KG1 (cell line): ENCODE data around the gene RASSF8.
A peak's percentile ranks its signal among the peaks of the same experiment; 100 is the strongest.

Experiments used
- DNase-seq: peaks from one replicate; lab custom pipeline; 2025; lab: John Stamatoyannopoulos, UW

The RASSF8 gene, protein sequence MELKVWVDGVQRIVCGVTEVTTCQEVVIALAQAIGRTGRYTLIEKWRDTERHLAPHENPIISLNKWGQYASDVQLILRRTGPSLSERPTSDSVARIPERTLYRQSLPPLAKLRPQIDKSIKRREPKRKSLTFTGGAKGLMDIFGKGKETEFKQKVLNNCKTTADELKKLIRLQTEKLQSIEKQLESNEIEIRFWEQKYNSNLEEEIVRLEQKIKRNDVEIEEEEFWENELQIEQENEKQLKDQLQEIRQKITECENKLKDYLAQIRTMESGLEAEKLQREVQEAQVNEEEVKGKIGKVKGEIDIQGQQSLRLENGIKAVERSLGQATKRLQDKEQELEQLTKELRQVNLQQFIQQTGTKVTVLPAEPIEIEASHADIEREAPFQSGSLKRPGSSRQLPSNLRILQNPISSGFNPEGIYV

DNA sequence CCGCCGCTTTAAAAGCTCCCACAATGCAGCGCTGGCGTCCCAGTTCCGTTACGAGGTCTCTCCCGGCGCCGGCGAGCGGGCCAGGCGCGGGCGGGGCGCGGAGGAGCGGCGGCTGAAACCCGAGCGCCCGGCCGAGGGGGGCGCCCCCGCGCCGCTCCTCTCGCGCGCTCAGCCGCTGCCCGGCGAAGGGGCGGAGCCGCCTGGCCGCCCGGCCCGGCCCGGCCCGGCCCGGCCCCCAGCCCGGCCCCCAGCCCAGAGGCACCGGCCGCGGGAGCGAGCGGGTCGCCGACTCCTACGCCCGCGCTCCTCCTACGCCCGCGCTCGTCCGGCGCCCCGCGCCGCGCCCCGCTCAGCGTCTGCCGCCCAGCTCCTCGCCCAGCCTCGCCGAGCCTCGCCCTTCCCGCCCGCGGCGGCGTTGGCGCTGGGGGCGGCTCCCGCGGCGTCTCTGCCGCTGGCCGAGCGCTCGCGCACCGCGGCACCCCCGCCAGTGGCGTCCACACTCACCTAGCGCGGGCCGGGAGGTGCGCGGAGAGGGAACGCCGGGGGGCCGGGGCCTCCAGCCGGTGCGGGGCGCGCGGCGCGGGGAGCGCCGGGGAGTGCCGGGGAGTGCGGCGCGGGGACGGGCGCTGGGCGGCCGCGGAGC lies at the start of gene RASSF8:
Gene RASSF8, plus strand, starts transcription at position 255 of the 643 bp plus-strand sequence. CDS start 96,662 bp downstream, outside the sequence.
- no peak for DNase-seq

DNA sequence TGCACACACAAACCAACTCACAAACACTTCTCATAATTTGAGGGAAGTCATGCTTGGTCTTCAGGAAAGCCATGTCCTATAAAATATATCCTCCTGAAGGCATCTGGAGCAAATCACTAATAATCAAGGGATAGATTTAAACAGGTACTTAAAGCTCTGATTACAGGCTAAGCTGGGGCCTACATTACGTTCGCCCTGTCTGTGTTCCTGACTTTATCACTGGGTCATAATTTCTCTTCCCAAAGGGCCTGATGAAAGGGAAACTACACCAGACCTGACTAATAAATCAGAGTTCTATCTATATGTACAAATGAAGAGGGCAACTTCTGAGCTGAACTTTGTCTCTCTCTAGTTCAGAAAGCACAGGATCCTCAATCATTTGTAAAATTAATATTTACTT lies 43.9 kb upstream of the RASSF8 start:
- no peak for DNase-seq

DNA sequence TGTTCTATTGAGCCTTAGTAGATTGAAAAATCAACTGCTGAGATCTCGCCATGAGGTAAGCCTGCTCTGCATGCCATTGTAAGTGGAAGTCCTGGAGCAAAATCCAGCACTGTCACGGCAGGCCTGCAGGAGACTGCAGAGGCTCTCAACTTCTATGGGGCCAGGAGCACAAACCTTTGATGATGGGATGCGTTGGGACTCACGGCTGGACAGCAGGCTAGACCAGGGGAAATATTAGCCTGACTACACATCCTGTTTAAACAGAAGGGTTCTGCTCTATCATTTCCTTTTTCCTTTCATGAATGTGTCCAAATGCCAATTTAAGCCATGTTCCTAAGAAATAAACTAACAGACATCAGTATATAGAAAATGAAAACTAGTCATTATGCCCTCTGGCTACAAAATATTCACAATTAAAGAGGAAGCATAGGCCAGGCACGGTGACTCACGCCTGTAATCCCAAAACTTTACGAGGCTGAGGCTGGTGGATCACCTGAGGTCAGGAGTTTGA lies 33.9 kb upstream of the RASSF8 start:
- DNase-seq = no peak

DNA sequence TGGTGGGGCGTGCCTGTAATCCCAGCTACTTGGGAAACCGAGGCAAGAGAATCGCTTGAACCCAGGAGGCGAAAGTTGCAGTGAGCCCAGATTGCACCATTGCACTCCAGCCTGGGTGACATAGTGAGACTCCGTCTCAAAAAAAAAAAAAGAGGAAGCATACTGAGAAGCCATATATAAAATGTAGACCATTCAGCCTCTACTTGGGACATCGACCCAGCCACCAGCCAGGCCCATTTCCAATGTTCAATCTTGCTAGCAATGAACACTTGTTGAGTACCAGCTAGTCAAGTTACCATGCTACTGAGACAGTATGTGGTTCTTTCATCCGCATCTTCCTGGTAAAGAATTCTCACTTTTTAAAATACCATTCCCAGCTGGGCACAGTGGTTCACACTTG lies 33.4 kb upstream of the RASSF8 start:
- DNase-seq = no peak

DNA sequence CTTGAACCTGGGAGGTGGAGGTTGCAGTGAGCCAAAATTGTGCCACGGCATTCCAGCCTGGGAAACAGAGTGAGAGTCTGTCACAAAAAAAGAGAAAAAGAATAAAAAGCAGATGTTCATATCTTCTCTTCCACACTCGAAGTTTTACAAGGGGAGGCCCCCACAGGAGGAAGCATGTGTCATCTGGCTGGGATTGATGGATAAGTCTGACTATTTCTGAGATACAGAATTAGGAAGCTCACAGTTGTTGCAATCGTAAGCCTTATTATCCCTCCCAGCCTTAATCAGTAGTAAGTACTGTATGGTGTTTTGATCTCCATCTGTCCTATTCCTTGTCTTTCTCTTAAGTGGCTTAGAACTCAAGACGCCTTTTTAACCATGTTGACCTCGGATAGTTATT lies 31.9 kb upstream of the RASSF8 start:
- no peak for DNase-seq

DNA sequence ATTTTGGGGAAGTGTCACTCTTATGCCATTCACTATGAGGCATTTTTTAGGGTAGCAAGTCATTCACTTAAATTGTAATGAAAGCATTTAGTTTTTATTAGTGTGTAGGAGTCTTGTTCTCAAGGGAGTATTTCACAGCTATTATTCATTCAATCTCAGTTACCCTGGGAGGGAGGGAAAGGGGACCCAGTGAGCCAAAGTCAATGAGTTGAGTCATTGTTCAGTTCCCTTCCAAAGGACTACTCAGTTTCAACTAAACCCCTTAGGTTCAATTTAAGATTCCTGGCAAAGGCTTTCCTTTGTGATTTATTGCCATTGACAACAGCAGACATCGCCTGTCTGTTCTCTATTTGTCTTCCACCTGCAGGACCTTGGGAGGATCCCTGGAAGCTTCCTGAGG lies 29.3 kb upstream of the RASSF8 start:
- no peak for DNase-seq

DNA sequence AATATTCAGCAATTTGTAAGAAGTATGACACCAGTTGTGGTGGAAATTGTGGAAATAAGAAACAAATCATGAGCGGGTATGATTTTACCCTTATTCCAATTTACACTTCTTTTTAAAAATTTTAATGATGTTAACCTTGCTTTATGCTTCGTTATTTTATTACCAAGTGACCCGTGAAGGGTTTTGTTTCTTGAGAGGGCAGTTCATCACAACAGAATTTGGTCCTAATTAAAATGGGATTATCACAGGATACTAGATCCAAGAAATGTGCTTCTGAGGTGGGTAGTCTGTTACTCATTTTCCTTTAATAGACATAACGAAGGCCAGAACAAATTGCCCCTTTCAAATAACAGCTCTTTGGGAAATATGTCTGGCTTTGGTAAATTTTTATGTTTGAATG lies 25.5 kb upstream of the RASSF8 start:
- DNase-seq = no peak

DNA sequence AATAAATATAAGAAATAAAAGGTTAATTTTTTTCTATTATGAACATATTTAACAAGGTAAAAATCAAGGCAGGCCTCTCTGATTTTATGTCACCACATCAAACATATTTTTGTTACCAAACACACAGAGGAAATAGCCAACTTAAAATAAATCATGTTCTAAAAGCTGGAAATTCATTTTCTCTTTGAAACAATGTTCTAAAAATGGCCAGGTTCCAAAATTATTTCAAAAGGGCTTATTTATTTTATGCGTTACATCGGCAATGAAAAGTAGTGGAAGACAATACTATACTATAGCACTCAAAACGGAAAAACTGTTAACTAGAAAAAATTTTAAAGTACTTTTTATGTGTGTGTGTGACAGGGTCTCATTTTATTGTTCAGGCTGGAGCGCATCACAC lies 24.0 kb upstream of the RASSF8 start:
- no peak for DNase-seq

DNA sequence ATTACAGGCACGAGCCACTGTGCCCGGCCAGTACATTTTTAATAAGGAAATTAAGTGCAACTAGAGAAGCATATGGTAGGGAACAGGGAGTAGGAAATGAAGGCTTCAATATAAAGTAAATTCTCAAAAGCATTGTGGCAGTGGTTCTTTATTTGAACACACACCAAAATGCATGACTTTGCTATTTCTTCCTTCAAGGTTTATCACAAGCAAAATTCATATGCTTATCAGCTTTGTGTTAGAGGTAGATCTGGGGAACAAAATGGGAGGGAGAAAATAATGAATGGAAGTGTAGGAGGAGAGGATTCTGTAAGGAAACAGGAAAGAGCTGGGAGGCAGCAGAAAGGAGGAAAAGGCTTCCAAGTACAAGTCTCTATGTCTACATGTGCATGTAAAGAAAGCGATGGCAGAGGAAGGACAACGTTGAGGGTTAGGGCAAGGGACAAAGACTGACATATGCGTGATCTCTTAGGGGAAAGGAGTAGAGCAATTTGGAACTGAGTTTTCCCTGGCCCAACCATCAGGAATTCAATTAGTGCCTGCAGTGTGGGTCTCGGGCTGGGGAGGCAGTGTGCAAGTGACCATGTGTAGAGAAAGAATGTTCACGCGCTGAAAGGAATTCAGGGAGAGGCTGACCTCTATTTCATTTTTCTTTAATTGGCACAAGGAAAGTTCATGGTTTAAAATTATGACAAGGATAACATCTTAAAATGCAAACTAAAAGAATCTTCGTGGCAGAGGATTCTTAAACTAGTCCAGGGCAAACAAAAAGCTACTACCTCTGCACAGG lies 22.9 kb upstream of the RASSF8 start:
- no peak for DNase-seq

DNA sequence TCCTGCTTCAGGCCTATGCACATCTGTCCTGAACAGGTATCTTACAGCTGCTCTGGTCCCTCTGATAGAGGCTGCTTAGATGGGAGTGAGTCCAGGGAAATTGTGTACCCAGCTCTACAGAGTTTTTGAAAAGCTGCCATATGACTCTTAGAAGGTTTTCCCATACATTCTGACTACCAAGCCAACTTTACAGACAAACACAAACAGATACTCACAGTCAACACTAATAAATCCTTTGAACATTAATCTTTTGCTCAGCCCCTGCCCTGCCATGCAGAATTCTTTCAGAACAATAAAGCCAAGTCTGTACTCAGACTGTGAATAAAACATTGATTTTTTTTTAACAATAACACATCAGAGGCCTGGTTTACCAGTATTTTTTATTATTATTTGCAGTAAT lies 21.4 kb upstream of the RASSF8 start:
- DNase-seq = no peak

DNA sequence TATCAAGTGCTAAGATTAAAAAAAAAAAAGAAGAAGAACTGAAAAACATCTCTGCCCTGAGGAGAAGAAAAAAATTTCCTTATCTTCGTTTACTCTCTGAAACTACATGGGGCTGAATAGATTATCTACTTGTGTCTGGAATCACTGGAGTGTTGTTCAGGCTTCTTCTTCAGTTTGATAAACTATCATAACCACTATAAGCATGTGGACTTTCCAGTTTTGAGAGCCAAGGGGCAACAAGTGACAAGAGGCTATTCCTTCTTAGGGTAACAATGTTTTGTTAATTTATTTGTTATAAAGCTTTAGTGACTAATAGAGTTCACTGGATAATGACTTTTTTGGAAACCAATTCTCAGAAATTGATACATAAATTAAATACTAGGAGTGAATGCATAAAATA lies 19.9 kb upstream of the RASSF8 start:
- DNase-seq = no peak

DNA sequence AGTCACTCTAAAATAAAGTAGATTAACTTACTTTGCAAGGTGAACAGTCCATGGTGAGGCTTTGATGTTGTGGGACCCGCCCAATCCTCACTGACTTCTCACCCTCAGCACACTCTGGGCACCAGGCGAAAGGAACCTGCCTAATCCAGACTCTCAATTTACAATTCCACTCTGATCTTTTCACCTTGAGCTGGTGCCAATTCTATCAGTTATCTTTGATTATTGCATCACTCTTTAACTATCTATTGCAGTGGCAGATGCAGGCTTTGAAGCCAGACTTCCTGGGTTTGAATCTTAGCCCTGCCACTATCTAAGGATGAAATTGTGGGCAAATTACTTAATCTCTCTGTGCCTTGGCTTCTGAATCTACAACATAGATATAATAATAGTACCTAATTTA lies 18.9 kb upstream of the RASSF8 start:
- DNase-seq = no peak

DNA sequence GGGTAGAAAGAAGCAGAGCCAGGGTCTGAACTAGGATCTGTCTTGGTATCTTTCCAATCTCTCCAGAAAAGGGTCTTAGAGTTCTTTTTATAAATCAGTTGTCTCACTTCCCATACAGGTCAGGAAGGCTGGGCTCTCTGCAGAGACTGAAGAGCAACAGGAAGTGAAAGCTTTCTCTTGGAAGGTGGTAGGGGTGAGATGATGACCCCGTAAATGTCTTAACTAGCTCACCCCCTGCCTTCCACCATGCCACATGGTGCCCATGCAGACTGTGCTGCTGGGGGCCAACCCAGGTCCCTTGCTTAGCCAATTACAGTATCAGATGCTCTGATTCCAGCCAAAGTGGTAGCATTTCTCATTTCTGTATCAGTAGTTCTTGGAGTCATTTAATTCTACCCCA lies 17.6 kb upstream of the RASSF8 start:
- no peak for DNase-seq

DNA sequence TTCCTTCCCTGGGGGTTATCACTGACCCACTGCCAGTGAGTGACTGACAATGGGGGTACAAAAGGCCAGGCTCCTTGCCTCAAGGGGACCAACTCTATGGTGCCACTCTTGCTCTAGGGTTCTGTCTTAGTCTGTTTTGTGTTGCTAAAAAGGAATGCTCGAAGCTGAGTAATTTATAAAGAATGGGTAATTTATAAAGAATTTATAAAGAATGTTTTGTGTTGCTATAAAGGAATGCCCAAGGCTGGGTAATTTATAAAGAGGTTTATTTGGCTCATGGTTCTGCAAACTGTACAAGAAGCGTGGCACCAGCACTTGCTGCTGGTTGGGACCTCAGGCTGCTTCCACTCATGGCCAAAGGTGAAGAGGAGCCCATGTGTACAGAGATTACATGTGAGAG lies 15.8 kb upstream of the RASSF8 start:
- DNase-seq = no peak

DNA sequence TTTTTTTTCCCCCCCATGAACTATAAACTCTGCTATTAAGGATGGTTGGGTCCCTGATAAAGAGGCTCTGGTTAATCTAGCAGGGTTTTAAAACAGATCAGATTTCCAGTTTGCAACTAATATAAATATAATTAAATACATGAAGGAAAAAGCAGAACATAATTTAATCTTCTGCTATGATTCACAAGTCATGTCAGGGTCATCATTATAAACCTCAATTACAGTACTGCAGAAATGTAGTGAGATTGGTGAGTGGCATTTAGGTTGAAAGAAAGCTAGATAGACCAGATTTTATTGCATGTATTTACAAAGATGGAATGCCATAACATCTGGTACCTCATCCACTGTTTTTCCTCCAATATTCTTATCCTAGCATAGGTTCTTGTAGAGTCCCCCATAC lies 14.5 kb upstream of the RASSF8 start:
- DNase-seq = no peak

DNA sequence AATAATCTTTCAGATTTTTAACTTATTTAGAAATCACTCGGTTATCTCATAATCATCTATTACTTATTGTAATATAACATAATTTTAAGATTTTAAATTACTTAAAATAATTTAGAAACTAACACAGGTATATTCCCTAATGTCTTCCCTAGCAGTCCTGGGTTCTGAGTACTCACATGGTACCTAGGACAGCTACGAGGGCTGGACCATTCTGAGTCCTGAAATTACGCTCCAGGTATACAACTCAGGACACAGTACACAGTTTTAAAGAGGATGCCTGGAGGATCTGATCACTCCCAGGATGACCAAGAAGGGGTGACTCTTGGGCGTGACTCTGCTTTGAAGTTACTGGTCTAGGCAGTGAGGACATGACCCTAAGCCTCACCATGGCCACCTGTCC lies 9.1 kb upstream of the RASSF8 start:
- no peak for DNase-seq

DNA sequence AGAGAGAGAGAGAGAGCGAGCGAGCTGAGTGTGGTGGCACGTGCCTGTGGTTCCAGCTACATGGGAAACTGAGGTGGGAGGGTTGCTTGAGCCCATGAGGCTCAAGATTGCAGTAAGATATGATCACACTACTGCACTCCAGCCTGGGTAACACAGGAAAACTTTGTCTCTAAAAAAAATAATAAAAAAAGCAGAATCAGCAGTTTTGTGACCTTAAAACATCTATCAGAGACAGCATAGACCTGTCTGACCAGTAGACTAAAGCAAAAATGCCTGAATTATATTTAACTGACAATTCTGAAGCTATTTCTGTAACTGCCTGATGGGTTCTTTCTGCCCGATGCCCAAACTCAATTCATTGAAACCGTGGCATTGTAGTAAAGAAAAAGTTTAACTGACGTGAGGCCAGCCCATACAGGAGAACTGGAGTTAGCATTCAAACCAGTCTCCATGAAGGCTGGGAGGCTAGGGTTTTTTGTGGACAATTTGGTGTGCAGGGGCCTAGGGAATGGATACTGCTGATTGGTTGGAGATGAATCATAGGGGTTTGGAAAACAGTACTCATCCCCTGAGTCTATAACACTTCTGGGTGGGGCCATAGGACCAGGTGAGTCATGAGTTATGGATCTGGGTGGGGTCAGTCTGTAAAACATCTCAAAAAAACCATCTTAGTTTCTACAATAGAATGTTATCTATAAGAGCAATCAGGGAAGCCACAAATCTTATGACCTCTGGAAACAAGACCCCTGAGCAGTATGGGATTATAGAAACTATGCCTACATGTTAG lies 8.0 kb upstream of the RASSF8 start:
- DNase-seq = no peak

DNA sequence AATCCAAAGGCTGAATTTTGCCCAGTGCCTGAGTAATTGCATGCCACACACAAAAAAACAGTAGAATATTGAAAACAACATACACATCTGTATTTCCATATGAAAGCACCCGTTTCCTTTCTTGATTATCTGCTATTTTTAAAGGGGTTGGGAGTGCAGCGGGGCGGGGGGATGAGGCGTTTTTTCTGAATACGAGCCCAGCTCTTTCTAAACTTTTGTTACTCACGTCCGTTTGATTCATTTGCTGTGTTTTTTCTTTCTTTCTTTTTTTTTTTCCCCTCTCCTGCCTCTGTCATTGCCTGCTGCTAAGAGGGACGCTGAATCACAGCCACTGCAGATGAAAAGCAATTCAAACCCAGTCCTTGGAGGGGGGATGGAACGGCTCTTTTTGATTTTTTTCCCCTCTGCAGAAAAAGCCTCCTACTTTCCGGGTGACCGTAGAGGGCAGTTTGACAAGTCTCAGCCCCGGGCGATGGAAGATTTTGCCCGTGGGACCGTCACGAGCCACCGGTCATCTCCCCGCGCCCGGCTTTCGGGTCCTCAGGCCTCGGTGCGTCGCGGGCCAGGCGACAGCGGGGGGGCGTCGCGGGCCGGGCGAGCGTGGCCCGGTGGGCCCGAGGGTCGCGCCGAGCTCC lies 572 bp upstream of the RASSF8 start:
- DNase-seq = no peak

DNA sequence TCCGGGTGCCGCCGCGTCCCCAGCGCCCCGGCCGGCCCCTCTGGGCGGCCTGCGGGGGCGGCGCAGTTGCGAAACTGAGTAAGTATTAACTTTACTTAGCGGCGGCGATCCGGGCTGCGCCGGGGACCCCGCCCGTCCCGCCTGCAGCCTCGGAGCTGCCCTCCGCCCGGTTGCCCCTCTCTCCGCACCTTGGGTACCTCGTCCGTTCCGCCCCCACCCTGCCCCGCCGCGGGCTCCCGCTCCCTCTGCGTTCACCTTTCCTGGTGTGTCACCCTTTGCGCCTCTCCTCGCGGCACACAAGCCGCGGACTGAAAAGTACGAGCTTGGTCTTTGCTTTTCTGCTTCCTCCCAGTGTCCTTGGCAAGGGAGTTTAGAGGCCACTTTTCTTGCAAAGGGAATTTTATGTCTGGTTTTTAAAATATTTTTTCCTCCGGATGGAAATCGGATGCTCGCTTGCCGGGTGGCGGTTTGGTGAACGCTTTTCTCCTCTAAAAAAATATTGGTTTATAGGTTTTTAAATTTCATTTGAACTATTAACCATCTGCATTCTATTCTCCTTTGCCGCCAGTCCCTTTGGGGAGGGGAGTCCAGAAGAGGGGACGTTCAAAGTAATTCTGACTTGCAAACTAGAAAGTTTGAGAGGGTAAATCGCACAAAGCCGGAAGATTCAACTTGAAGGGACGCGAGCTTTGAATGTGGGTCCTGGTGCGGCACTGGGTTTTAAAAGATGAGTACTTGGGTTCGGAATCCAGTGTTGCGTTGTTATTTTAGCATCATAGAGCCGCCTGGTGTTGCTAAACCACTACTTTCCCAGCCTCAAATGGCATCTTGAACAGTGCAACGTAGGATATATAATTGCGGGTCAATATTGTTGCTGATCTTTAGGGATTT lies 834 bp downstream of the RASSF8 start:
- DNase-seq = peak; percentile 59

DNA sequence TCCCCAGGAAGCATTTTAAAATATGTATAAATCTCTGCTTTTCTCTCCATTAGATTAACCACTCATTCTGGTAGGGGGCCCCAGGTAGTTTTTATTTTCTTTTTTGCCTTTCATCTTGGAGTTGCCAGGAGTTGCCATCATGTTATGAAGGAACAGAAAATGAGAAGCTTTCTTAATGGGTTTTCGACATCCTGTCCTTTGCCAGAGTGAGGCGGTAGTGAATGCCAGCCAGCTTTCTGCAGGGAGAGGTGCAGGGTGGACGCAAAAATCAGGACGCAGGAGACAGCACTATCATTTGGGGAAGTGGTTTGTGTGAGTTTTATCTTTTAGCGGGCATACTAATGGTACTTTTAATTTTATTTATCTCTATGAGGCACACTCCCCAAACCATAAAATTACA lies 1.7 kb downstream of the RASSF8 start:
- DNase-seq = no peak
